ENCODE measurements around the gene POLR3A.
A peak's percentile ranks its signal among the peaks of the same experiment; 100 is the strongest.

GRCh38 chr10:77926566-77927401, 102.5 kb downstream of the POLR3A start, which contains the start of gene DLG5:
- TF ChIP-seq CTCF (IDR thresholded peaks at IDR 0.05; ENCODE audit: poor library complexity, severe bottlenecking) (peak; percentile 36), MXI1 (conservative IDR thresholded peaks at IDR 0.05; ENCODE audit: poor library complexity, severe bottlenecking) (peak; percentile 18)

Measured in neural cell (in vitro differentiated cells).